ENCODE data around the gene COMMD3.

DNA sequence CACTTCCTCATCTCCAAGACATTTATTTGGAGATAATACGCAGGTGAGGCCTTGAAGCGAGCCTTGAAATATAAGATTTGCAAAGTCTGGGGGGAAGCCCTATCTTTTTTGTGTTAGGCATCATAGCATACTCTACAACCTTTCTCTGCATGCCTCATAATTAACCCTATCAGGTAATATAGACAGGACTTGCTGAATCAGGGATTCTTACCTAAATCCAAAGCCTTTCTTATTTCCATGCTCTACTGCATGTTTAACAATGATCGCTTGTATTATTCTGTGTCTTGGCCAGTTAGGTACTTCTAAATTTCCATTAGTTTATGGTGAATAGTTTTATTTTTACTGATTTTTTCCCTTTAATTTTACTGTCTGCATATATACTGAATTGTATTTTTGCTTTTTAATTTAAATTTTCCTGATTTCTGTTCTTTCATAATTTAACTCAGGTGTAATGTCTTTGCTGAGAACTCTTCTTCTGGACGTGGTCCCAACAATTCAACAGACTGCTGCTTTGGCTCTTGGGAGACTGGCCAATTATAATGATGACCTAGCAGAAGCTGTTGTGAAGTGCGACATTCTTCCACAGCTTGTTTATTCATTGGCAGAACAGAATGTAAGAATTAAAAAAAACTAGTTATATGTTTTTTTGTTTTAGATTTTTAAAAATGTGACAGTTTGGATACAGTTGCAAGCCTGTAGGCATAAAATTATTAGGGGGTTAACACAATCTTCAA, 48.4 kb downstream of the COMMD3 start:
- TF ChIP-seq POU2F2 (IDR thresholded peaks at IDR 0.05; ENCODE audit: low read depth, low read length) (no peak), TAF1 (IDR thresholded peaks at IDR 0.05; ENCODE audit: low read depth, low read length) (no peak), POLR2AphosphoS5 (IDR thresholded peaks at IDR 0.05; ENCODE audit: low read depth, low read length) (no peak), POLR2A (IDR thresholded peaks at IDR 0.05; ENCODE audit: low read depth, low read length) (no peak), PAX5 (IDR thresholded peaks at IDR 0.05; ENCODE audit: insufficient read depth, low read length, severe bottlenecking) (no peak), SPI1 (IDR thresholded peaks at IDR 0.05; ENCODE audit: low read depth, low read length) (no peak)

Data from GM12891 (cell line).